ENCODE data around the gene LIX1. TPM values are rescaled to one million over a fixed set of nuclear protein-coding genes. Genes with fewer than 3 reads are reported as not detected.

LIX1 gene
- total and polyA plus RNA-seq, 2 of the 8 experiments (the other 6 are each of a cell fraction or from before 2014, with no cell fraction given): 0.26 to 0.45 TPM

DNA sequence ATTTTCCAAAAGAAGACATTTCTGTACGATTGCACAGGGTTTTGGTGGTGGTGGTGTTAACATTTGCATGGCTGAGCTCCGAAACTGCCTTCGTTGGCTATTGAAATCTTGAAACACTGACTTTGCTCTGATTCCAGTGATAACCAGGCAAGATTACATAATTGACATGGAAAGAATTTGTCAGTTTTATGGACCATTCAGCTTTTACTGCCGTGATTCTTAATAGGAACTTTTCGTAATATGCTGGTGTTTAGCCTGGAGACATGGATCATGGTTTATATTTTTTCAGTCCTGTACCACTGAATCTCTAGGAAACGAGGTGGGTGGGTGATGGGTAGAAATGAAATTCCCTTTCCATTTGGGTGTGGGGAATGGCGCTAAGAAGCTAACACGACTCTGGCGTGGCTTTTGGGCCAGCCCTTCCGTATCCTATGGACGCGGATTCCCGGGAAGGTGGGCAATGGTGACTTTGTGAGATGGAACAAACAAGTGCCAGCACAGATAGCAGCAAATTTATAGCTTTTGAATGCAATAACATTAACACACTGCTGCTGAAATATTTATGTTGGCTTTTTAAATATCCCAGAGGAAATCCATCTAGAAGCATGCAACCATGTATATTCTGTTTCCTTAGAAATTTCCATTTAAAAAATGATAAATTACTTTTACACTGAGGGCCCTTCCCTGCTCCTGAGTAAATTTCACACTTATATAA lies 36.8 kb downstream of the LIX1 start:
- Histone ChIP-seq H3K9ac (replicated peaks in 1 of 4; ENCODE audit: extremely low read depth in 1 of 4, low read depth in 3 of 4, low read length in 3 of 4) (no peak overlapping the region), H4K5ac (ENCODE audit: insufficient read length, low read depth, low read length) (no peak overlapping the region), H4K20me1 (replicated peaks in 1 of 2; ENCODE audit: control insufficient read depth in 1 of 2, insufficient read depth in 2 of 2, low read length in 2 of 2) (no peaks in the 10 kb centered on the region), H3K27me3 (replicated peaks in 1 of 4; ENCODE audit: control insufficient read depth in 3 of 4, extremely low read depth in 1 of 4, insufficient read depth in 3 of 4, low read length in 3 of 4) (no peaks in the 10 kb centered on the region), H2AFZ (ENCODE audit: low read length) (no peak overlapping the region), H2BK5ac (ENCODE audit: low read depth, low read length) (no peak overlapping the region), H4K8ac (ENCODE audit: extremely low read depth, insufficient read depth, low read length) (no peak overlapping the region), H3K56ac (replicated peaks; ENCODE audit: insufficient read length, low read depth, low read length) (no peak overlapping the region), H2BK20ac (ENCODE audit: low read length) (no peak overlapping the region), H2AK5ac (ENCODE audit: low read depth, low read length) (no peak overlapping the region), H2BK15ac (ENCODE audit: low read length) (no peak overlapping the region), H3K27ac (ENCODE audit: low read depth, low read length) (no peak overlapping the region), H4K91ac (replicated peaks; ENCODE audit: insufficient read length, low read length) (no peak overlapping the region), H3K36me3 (ENCODE audit: control insufficient read depth in 2 of 4, insufficient read depth in 4 of 4, low read length in 3 of 4) (no peaks in the 10 kb centered on the region; a peak in 1 of 8 replicates), H2BK12ac (ENCODE audit: low read depth, low read length) (no peak overlapping the region), H3K14ac (ENCODE audit: insufficient read length) (no peak overlapping the region), H2BK120ac (replicated peaks; ENCODE audit: low read depth, low read length) (no peak overlapping the region), H3K23ac (ENCODE audit: insufficient read length) (no peak overlapping the region), H3K79me1 (ENCODE audit: low read depth, low read length) (no peaks in the 10 kb centered on the region), H3K23me2 (ENCODE audit: low read depth, low read length) (no peaks in the 10 kb centered on the region), H3K9me3 (ENCODE audit: insufficient read depth in 2 of 2, low read depth in 1 of 2, low read length in 1 of 2) (no peaks in the 10 kb centered on the region), H3K18ac (ENCODE audit: extremely low read depth, low read length) (no peak overlapping the region), H3K4me1 (replicated peaks in 1 of 4; ENCODE audit: control insufficient read depth in 3 of 4, insufficient read depth in 4 of 4, low read length in 3 of 4) (peaks cover 0 to 9% (median 6%) of the 10 kb centered on the region in 4 experiments; a peak in 4 of 7 replicates), H3K4ac (replicated peaks; ENCODE audit: insufficient read length, low read depth, low read length) (no peak overlapping the region), H3K4me2 (ENCODE audit: insufficient read depth in 1 of 2, low read depth in 2 of 2, low read length in 2 of 2) (no peak overlapping the region), H3K4me3 (ENCODE audit: extremely low read depth in 1 of 4, insufficient read depth in 2 of 4, low read depth in 3 of 4, low read length in 4 of 4) (no peak overlapping the region), H3K79me2 (ENCODE audit: control insufficient read depth in 1 of 2, insufficient read depth in 2 of 2, low read length in 2 of 2) (no peaks in the 10 kb centered on the region)
- POLR2A ChIA-PET (ENCODE audit: partially characterized antibody): no interaction called here
- DNase-seq (ENCODE audit: low read depth in 1 of 2, low spot score in 2 of 2) (no peak), FAIRE-seq (no peak)
- CTCF ChIA-PET (ENCODE audit: partially characterized antibody): interaction anchor here (0.5 to 2.4 kb wide), 4 partner anchors 36 to 237 kb away, joined by 3 to 8 read pairs (median 4); partner anchors contain the start of gene LIX1
- WGBS, 2 experiments (ENCODE audit: extremely low coverage in 1 of 2, insufficient coverage in 1 of 2, insufficient read length in 1 of 2, insufficient replicate concordance in 2 of 2, low coverage in 1 of 2, low lambda C conversion rate in 2 of 2, missing lambda C conversion rate in 1 of 2): 94% methylated on average over 13 of the region's 13 CpGs; no CpG with 5 or more reads in 1 of the 2 experiments
- no peak for TF ChIP-seq SP4 (IDR thresholded peaks at IDR 0.05; ENCODE audit: low read length)
- no peak for TF ChIP-seq RBBP5 (IDR thresholded peaks at IDR 0.05; ENCODE audit: borderline replicate concordance, low read depth, low read length)
- TF ChIP-seq ZNF274 (IDR thresholded peaks at IDR 0.05; ENCODE audit: borderline replicate concordance, extremely low read depth, low read length): no peak
- no peak for TF ChIP-seq POLR2A (IDR thresholded peaks at IDR 0.05; ENCODE audit: control extremely low read depth in 1 of 2, low read depth in 2 of 2, low read length in 2 of 2)
- TF ChIP-seq SIRT6 (IDR thresholded peaks at IDR 0.05; ENCODE audit: low read length): no peak
- no peak for TF ChIP-seq BACH1 (IDR thresholded peaks at IDR 0.05; ENCODE audit: low read length)
- TF ChIP-seq FOSL1 (IDR thresholded peaks at IDR 0.05; ENCODE audit: insufficient read depth, low read depth, low read length): no peak
- TF ChIP-seq TAF1 (IDR thresholded peaks at IDR 0.05; ENCODE audit: low read depth, low read length): no peak
- TF ChIP-seq, protein P1, sequence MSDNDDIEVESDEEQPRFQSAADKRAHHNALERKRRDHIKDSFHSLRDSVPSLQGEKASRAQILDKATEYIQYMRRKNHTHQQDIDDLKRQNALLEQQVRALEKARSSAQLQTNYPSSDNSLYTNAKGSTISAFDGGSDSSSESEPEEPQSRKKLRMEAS (IDR thresholded peaks at IDR 0.05): no peak
- no peak for TF ChIP-seq CHD1 (IDR thresholded peaks at IDR 0.05; ENCODE audit: low read depth, low read length)
- no peak for TF ChIP-seq TBP (IDR thresholded peaks at IDR 0.05; ENCODE audit: low read depth, low read length)
- no peak for TF ChIP-seq PHF8 (conservative IDR thresholded peaks at IDR 0.05; ENCODE audit: low read depth, low read length)
- no peak for TF ChIP-seq ASH2L (IDR thresholded peaks at IDR 0.05; ENCODE audit: low read length)
- no peak for TF ChIP-seq NANOG (IDR thresholded peaks at IDR 0.05; ENCODE audit: insufficient read depth, low read depth, low read length, poor library complexity, severe bottlenecking)
